HEK293 (cell line): ENCODE data around the gene CDK8.

Experiments used
- CTCF ChIA-PET: fragments of 350-600 bp; formaldehyde crosslinking; extraction: SDS; loops from one replicate; lab custom pipeline; 2021; ENCODE audit warnings: antibody characterized with exemption; lab: Yijun Ruan, JAX
- POLR2A ChIA-PET: fragments of 300-600 bp; formaldehyde crosslinking; extraction: SDS; loops from one replicate; lab custom pipeline; 2020; ENCODE audit warnings: antibody characterized with exemption, inconsistent platforms; lab: Yijun Ruan, JAX
- H3K27ac ChIP-seq: fragments of 200-500 bp; sonication (Bioruptor generic); 2 replicates; pipeline ENCODE4 v1.5.1; 2014; ENCODE audit warnings: low read depth, low read length, control low read depth, inconsistent platforms; ENCODE audit errors: extremely low read depth
- H3K36me3 ChIP-seq, 2 experiments: fragments of 200-500 bp in 1 of 2; sonication (Bioruptor generic) in 1 of 2; 1 replicate in 1 of 2; 2 replicates in 1 of 2; pipeline ENCODE4 v1.5.1; 2014 to 2017; ENCODE audit warnings: inconsistent platforms in 2 of 2, low read length in 2 of 2; ENCODE audit not compliant: control insufficient read depth in 2 of 2, insufficient read depth in 1 of 2
- H3K4me1 ChIP-seq: fragments of 200-500 bp; sonication (Bioruptor generic); 2 replicates; pipeline ENCODE4 v1.5.1; 2014; ENCODE audit warnings: mild to moderate bottlenecking, low read length, inconsistent platforms; ENCODE audit not compliant: control insufficient read depth, insufficient read depth
- H3K4me3 ChIP-seq: 2 replicates; pipeline ENCODE4 v1.5.1; 2011; ENCODE audit warnings: low read depth, mild to moderate bottlenecking, control low read depth, low read length, moderate library complexity
- H3K9me3 ChIP-seq: fragments of 200-500 bp; sonication (Bioruptor generic); 2 replicates; pipeline ENCODE4 v1.5.1; 2014; ENCODE audit warnings: low read depth, low read length, inconsistent platforms; ENCODE audit not compliant: control insufficient read depth, insufficient read depth
- BCL11A ChIP-seq: fragments of 450-650 bp; formaldehyde crosslinking; IDR thresholded peaks from 2 replicates; pipeline ENCODE4 v1.5.1; 2016; ENCODE audit warnings: low read depth, missing biosample characterization, missing genetic modification characterization
- KLF17 ChIP-seq: fragments of 450-650 bp; formaldehyde crosslinking; IDR thresholded peaks from 2 replicates; pipeline ENCODE4 v1.5.1; 2016; ENCODE audit warnings: missing biosample characterization, missing genetic modification characterization
- MYNN ChIP-seq: fragments of 450-650 bp; formaldehyde crosslinking; IDR thresholded peaks from 2 replicates; pipeline ENCODE4 v1.5.1; 2016; ENCODE audit warnings: missing biosample characterization, missing genetic modification characterization, borderline replicate concordance
- MZF1 ChIP-seq: fragments of 450-650 bp; formaldehyde crosslinking; IDR thresholded peaks from 2 replicates; pipeline ENCODE4 v1.5.1; 2017; ENCODE audit warnings: missing biosample characterization, missing genetic modification characterization, borderline replicate concordance
- PRDM6 ChIP-seq: fragments of 450-650 bp; formaldehyde crosslinking; IDR thresholded peaks from 2 replicates; pipeline ENCODE4 v1.5.1; 2017; ENCODE audit warnings: missing biosample characterization, missing genetic modification characterization
- SP7 ChIP-seq: fragments of 450-650 bp; formaldehyde crosslinking; IDR thresholded peaks from 2 replicates; pipeline ENCODE4 v1.5.1; 2016; ENCODE audit warnings: missing biosample characterization, missing genetic modification characterization
- ZBTB17 ChIP-seq: fragments of 450-650 bp; formaldehyde crosslinking; IDR thresholded peaks from 2 replicates; pipeline ENCODE4 v1.5.1; 2016; ENCODE audit warnings: missing biosample characterization, missing genetic modification characterization
- ZFP41 ChIP-seq: fragments of 450-650 bp; formaldehyde crosslinking; IDR thresholded peaks from 2 replicates; pipeline ENCODE4 v1.5.1; 2016; ENCODE audit warnings: missing biosample characterization, missing genetic modification characterization, borderline replicate concordance
- ZNF10 ChIP-seq: fragments of 450-650 bp; formaldehyde crosslinking; IDR thresholded peaks from 2 replicates; pipeline ENCODE4 v1.5.1; 2017; ENCODE audit warnings: missing biosample characterization, missing genetic modification characterization
- ZNF121 ChIP-seq: fragments of 450-650 bp; formaldehyde crosslinking; IDR thresholded peaks from 2 replicates; pipeline ENCODE4 v1.5.1; 2016; ENCODE audit warnings: missing biosample characterization, missing genetic modification characterization
- ZNF16 ChIP-seq: fragments of 450-650 bp; formaldehyde crosslinking; IDR thresholded peaks from 2 replicates; pipeline ENCODE4 v1.5.1; 2016; ENCODE audit warnings: low read depth, missing biosample characterization, missing genetic modification characterization
- ZNF292 ChIP-seq: fragments of 450-650 bp; formaldehyde crosslinking; IDR thresholded peaks from 2 replicates; pipeline ENCODE4 v1.5.1; 2016; ENCODE audit warnings: low read depth, missing biosample characterization, missing genetic modification characterization, borderline replicate concordance
- ZNF610 ChIP-seq: fragments of 450-650 bp; formaldehyde crosslinking; IDR thresholded peaks from 2 replicates; pipeline ENCODE4 v1.5.1; 2016; ENCODE audit warnings: missing biosample characterization, missing genetic modification characterization, borderline replicate concordance
- ZNF624 ChIP-seq: fragments of 450-650 bp; formaldehyde crosslinking; IDR thresholded peaks from 2 replicates; pipeline ENCODE4 v1.5.1; 2017; ENCODE audit warnings: missing biosample characterization, missing genetic modification characterization
- TF ChIP-seq, protein P1 (sequence below): fragments of 450-650 bp; formaldehyde crosslinking; IDR thresholded peaks from 2 replicates; pipeline ENCODE4 v1.5.1; 2016; ENCODE audit warnings: missing biosample characterization, missing genetic modification characterization
- TF ChIP-seq, protein P2 (sequence below): fragments of 450-650 bp; formaldehyde crosslinking; conservative IDR thresholded peaks from 2 replicates; pipeline ENCODE4 v1.5.1; 2016; ENCODE audit warnings: low read depth, missing biosample characterization, missing genetic modification characterization
- TF ChIP-seq, protein P3 (sequence below): fragments of 450-650 bp; formaldehyde crosslinking; conservative IDR thresholded peaks from 2 replicates; pipeline ENCODE4 v1.5.1; 2016; ENCODE audit warnings: low read depth, missing biosample characterization, missing genetic modification characterization
- TF ChIP-seq, protein P4 (sequence below): fragments of 450-650 bp; formaldehyde crosslinking; IDR thresholded peaks from 2 replicates; pipeline ENCODE4 v1.5.1; 2016; ENCODE audit warnings: missing biosample characterization, missing genetic modification characterization
- TF ChIP-seq, protein P5 (sequence below): fragments of 450-650 bp; formaldehyde crosslinking; IDR thresholded peaks from 2 replicates; pipeline ENCODE4 v1.5.1; 2017; ENCODE audit warnings: missing biosample characterization, missing genetic modification characterization

CDK8 gene

DNA sequence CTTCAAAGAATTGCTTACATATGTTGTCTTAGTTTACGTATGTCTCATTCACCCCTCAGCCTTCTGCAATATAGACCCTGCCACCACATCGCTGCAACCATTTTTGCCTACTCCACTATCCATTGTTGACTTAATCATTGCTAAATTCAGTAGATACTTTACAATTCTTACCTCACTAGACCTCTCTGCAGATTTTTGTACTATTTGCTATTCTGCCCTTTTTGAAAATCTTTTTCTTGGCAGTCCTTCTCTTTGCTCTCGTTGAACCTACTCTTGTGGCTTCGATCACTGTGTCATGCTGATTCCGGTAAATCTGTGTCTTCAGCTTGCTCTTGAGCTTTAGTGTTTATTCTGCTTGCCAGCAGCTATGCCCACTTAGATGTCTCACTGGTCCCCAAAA is 81.2 kb downstream of the CDK8 start (continued):
- TF ChIP-seq, protein P1, sequence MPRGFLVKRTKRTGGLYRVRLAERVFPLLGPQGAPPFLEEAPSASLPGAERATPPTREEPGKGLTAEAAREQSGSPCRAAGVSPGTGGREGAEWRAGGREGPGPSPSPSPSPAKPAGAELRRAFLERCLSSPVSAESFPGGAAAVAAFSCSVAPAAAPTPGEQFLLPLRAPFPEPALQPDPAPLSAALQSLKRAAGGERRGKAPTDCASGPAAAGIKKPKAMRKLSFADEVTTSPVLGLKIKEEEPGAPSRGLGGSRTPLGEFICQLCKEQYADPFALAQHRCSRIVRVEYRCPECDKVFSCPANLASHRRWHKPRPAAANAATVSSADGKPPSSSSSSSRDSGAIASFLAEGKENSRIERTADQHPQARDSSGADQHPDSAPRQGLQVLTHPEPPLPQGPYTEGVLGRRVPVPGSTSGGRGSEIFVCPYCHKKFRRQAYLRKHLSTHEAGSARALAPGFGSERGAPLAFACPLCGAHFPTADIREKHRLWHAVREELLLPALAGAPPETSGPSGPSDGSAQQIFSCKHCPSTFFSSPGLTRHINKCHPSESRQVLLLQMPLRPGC (tag by site-specific recombination), result no peak
- TF ChIP-seq ZBTB17 (tag by site-specific recombination), result no peak
- no peak for TF ChIP-seq KLF17 (tag by site-specific recombination)
- no peak for TF ChIP-seq ZNF10 (tag by site-specific recombination)
- TF ChIP-seq BCL11A (tag by site-specific recombination), result no peak
- TF ChIP-seq ZNF16 (tag by site-specific recombination), result no peak
- TF ChIP-seq ZNF624 (tag by site-specific recombination), result no peak
- no peak for TF ChIP-seq ZNF610 (tag by site-specific recombination)
- TF ChIP-seq ZNF121 (tag by site-specific recombination), result no peak

- no peak overlapping the region for H3K27ac ChIP-seq
- H3K36me3 ChIP-seq, result no peaks in the 10 kb centered on the region
Observed at GRCh38 chr13:26340807-26341206, 86.9 kb downstream of the CDK8 start.

GRCh38 chr13:26342898-26343297 is 89.0 kb downstream of the CDK8 start:
- no peak overlapping the region for H3K27ac ChIP-seq
- no peaks in the 10 kb centered on the region for H3K9me3 ChIP-seq
- H3K36me3 ChIP-seq, result no peaks in the 10 kb centered on the region
- ChIA-PET POLR2A (no interaction called here), CTCF (no interaction called here)
- H3K4me3 ChIP-seq, result no peak overlapping the region
- H3K4me1 ChIP-seq, result no peaks in the 10 kb centered on the region
- TF ChIP-seq, protein P2, sequence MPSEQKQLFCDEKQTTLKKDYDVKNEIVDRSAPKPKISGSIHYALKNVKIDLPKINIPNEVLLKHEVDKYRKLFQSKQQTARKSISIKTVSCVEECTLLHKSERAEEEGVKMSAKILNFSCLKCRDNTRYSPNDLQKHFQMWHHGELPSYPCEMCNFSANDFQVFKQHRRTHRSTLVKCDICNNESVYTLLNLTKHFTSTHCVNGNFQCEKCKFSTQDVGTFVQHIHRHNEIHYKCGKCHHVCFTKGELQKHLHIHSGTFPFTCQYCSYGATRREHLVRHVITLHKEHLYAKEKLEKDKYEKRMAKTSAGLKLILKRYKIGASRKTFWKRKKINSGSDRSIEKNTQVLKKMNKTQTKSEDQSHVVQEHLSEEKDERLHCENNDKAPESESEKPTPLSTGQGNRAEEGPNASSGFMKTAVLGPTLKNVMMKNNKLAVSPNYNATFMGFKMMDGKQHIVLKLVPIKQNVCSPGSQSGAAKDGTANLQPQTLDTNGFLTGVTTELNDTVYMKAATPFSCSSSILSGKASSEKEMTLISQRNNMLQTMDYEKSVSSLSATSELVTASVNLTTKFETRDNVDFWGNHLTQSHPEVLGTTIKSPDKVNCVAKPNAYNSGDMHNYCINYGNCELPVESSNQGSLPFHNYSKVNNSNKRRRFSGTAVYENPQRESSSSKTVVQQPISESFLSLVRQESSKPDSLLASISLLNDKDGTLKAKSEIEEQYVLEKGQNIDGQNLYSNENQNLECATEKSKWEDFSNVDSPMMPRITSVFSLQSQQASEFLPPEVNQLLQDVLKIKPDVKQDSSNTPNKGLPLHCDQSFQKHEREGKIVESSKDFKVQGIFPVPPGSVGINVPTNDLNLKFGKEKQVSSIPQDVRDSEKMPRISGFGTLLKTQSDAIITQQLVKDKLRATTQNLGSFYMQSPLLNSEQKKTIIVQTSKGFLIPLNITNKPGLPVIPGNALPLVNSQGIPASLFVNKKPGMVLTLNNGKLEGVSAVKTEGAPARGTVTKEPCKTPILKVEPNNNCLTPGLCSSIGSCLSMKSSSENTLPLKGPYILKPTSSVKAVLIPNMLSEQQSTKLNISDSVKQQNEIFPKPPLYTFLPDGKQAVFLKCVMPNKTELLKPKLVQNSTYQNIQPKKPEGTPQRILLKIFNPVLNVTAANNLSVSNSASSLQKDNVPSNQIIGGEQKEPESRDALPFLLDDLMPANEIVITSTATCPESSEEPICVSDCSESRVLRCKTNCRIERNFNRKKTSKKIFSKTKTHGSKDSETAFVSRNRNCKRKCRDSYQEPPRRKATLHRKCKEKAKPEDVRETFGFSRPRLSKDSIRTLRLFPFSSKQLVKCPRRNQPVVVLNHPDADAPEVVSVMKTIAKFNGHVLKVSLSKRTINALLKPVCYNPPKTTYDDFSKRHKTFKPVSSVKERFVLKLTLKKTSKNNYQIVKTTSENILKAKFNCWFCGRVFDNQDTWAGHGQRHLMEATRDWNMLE (tag by site-specific recombination), result no peak
- TF ChIP-seq, protein P3, sequence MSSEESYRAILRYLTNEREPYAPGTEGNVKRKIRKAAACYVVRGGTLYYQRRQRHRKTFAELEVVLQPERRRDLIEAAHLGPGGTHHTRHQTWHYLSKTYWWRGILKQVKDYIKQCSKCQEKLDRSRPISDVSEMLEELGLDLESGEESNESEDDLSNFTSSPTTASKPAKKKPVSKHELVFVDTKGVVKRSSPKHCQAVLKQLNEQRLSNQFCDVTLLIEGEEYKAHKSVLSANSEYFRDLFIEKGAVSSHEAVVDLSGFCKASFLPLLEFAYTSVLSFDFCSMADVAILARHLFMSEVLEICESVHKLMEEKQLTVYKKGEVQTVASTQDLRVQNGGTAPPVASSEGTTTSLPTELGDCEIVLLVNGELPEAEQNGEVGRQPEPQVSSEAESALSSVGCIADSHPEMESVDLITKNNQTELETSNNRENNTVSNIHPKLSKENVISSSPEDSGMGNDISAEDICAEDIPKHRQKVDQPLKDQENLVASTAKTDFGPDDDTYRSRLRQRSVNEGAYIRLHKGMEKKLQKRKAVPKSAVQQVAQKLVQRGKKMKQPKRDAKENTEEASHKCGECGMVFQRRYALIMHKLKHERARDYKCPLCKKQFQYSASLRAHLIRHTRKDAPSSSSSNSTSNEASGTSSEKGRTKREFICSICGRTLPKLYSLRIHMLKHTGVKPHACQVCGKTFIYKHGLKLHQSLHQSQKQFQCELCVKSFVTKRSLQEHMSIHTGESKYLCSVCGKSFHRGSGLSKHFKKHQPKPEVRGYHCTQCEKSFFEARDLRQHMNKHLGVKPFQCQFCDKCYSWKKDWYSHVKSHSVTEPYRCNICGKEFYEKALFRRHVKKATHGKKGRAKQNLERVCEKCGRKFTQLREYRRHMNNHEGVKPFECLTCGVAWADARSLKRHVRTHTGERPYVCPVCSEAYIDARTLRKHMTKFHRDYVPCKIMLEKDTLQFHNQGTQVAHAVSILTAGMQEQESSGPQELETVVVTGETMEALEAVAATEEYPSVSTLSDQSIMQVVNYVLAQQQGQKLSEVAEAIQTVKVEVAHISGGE (tag by site-specific recombination), result no peak
- TF ChIP-seq MZF1 (tag by site-specific recombination), result no peak
- TF ChIP-seq SP7 (tag by site-specific recombination), result 0 out of 2 replicates have a peak, but pooled peaks have one; percentile 22
- TF ChIP-seq, protein P4, sequence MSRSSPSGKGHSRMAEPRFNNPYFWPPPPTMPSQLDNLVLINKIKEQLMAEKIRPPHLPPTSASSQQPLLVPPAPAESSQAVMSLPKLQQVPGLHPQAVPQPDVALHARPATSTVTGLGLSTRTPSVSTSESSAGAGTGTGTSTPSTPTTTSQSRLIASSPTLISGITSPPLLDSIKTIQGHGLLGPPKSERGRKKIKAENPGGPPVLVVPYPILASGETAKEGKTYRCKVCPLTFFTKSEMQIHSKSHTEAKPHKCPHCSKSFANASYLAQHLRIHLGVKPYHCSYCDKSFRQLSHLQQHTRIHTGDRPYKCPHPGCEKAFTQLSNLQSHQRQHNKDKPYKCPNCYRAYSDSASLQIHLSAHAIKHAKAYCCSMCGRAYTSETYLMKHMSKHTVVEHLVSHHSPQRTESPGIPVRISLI, result no peak
- TF ChIP-seq, protein P5, sequence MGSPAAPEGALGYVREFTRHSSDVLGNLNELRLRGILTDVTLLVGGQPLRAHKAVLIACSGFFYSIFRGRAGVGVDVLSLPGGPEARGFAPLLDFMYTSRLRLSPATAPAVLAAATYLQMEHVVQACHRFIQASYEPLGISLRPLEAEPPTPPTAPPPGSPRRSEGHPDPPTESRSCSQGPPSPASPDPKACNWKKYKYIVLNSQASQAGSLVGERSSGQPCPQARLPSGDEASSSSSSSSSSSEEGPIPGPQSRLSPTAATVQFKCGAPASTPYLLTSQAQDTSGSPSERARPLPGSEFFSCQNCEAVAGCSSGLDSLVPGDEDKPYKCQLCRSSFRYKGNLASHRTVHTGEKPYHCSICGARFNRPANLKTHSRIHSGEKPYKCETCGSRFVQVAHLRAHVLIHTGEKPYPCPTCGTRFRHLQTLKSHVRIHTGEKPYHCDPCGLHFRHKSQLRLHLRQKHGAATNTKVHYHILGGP, result no peak
- 0 out of 2 replicates have a peak, but pooled peaks have one; percentile 32 for TF ChIP-seq PRDM6 (tag by site-specific recombination)

More at GRCh38 chr13:26340807-26341206, 86.9 kb downstream of the CDK8 start:
- Histone ChIP-seq H3K9me3 (no peaks in the 10 kb centered on the region), H3K4me1 (no peaks in the 10 kb centered on the region), H3K4me3 (no peak overlapping the region)
- CTCF ChIA-PET, result interaction anchor here (0.7 kb wide), 1 partner anchor 754 kb away, joined by 3 read pairs; no protein-coding TSS in a partner anchor
- TF ChIP-seq MYNN (tag by site-specific recombination) (no peak), ZFP41 (tag by site-specific recombination) (no peak), ZNF292 (tag by site-specific recombination) (no peak)
- POLR2A ChIA-PET, result no interaction called here
